ENCODE results near the gene CACNB4.
"Not testable (repeated sequence)": the region's sequence is repeated elsewhere in the genome, so short reads cannot be mapped to it uniquely, and the experiment has no call there.

The CACNB4 gene

DNA sequence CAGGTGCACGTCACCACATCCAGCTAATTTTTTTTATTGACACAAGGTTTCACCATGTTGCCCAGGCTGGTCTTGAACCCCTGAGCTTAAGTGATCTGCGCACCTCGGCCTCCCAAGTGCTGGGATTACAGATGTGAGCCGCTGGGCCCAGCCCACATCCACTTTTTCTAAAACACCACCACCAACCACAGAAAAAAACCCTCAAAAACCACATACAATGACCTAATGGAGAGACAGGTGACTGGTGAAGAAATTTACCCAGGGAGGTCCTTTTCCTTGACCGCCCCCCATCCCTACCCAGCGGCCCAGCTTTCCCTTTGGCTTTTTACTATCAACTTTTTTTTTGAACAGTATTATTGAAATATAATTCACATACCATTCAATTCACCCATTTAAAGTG lies 47.9 kb downstream of the CACNB4 start:
- no peak for DNase-seq (ENCODE audit: low spot score)

DNA sequence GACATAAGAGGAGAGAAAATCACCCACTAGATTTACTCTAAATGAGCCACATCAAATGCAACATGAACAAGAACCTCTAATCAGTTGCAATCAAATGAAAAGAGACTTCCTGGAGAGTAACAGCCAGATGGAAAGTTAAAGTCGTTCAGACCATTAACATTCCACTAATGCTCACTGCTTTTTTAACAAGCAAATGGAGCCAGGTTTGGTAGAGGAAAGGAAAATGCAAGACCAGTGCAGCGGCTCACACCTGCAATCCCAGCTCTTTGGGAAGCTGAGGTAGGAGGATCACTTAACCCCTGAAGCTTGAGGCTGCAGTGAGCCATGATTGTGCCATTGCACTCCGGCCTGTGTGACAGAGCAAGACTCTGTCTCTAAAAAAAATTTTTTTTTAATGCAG lies 48.5 kb downstream of the CACNB4 start:
- DNase-seq (ENCODE audit: low spot score) = no peak

DNA sequence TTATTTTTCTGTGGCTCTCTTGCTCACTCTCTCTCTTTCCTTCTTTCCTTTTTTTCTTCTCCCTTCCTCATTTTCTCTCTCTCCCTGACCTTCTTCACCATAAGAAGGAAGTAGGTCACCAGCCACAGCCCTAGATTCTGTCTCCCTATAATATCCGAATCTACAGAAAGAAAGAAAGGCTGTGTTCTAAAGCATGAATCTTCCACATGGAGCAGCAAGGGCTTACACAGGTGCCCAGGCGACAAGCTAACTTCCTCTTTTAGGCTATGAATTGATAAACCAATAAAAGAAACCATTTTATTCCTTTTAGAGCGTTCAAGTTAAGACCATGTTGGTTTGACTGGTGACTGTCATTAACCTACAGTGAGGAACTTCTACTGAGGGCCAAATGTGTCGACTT lies 49.3 kb downstream of the CACNB4 start:
- DNase-seq (ENCODE audit: low spot score) = no peak

DNA sequence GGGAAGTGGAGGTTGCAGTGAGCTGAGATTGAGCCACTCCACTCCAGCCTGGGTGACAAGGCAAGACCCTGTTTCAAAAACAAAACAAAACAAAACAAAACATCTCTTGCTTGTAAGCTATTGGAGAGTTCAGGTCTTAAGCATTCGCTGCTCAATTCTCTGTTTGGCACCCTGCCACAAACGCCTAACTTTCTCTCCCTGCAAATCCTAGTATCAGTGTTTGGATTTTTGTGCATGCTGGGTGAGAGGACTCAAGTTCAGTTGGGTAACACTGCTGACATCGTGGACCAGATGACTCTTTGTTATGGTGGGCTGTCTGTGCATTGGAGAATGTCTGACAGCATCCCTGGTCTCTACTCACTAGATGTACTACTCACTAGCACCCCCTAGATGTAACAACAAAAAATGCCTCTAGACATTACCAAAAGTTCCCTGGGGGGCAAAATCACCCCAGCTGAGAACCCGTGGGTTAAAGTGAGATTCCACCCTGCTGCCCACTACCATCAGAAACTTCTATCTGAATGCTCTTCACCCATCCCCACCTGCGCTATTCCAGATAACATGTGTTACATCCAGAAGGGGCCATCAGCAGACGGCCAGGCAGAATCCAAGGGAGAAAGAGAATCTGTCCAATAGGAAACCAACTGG lies 50.9 kb downstream of the CACNB4 start:
- DNase-seq (ENCODE audit: low spot score) = peak; percentile 25

DNA sequence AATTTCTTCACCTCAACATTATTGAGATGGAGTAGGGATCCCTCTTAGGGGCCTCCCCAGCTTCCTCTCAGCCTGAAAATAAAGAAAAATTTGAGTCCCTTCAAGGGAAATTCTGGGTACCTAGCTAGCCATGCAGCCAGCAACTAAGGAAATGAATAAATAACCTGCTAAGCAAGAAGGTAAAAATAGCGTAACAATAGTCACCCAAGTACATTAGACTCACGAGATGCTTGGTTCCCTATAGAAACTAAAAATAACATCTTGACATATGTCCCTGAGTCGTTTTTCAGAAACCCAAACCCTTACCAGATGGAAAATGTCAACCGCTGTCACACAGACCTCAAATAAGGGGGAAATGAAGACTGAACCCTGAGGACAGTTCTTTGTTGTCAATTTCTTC lies 51.9 kb downstream of the CACNB4 start:
- no peak for DNase-seq (ENCODE audit: low spot score)

DNA sequence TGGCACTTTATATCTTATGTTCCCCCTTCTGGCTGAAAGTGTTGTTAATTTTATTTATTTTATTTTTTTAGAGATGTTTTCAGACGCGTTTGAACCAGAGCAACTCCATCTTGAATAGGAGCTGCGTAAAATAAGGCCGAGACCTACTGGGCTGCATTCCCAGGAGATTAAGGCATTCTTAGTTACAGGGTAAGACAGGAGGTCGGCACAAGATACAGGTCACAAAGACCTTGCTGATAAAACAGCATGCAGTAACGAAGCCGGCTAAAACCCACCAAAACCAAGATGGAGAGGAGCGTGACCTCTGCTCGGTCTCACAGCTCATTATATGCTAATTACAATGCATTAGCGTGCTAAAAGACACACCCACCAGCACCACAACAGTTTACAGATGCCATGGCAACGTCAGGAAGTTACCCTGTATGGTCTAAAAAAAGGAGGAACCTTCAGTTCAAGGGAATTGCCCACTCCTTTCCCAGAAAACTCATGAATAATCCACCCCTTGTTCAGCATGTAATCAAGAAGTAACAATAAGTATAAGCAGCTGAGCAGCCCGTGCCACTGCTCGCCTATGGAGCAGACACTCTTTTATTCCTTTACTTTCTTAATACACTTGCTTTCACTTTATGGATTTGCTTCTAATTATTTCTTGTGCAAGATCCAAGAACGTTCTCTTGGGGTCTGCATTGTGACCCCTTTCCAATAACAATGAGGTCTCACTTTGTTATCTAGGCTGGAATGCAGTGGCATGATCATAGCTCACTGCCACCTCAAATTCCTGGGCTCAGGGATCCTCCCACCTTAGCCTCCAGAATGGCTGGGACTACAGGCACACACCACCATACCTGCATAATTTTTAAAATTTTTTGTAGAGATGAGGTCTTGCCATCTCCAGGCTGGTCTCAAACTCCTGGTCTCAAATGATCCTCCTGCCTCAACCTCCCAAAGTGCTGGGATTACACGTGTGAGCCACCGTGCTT lies 55.9 kb downstream of the CACNB4 start:
- no peak for DNase-seq (ENCODE audit: low spot score)

DNA sequence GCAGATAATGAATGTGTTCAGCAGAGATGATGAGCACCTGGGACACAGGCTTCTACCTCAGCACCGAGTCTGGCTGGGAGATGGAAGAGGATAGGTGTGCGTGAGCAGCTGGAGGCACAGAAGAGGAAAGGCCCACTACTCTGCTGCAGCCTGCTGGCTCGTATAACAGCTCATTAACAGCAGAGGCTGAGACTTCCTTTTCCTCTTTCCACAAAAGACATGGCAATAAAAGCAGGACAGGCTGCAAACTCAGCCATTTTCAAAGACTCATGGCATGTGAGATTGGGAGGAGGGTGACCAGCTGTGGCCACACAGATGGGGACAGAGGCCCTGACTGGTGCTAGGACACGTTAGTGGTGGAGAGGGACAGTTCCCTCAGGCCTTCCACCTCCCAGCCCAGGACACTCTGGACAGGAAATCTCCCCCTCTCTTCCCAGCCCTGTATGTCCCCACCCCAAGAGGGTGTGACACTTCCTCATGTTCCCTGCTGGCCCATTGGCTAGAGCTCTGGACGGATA lies 60.3 kb downstream of the CACNB4 start:
- no peak for DNase-seq (ENCODE audit: low spot score)

DNA sequence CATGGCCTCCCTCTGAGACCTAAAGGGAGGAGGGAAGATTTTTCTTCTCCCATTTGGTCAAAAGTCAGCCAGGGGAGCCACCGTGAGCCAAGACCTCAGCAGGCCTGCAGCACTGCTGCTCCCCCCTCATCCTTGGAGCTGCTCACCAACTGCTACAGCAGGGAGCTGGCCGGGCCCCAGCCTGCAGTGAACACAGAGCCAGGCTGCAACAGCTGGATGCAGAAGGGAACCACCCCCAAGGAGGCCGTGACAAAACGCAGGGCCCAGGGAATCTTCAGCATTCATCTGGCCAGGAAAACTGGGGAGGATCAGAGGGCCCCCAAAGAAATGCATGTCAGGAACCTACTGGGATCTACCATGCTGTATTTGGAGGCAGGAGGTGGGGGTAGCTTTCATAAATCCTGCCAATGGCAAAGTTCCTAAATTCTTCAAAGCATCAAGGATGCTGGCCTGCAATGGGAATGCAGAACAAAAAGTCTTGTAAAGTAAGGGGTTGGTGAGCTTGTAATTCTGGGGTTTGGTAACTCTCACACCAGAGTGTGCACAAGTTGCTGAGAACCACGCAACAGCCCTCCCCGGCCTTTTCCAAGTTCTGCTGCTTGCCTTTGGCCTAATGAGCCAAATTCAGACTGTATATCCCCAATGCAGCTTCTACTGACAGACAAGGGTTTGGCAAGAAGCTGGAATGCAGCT lies 61.0 kb downstream of the CACNB4 start:
- DNase-seq (ENCODE audit: low spot score) = no peak

DNA sequence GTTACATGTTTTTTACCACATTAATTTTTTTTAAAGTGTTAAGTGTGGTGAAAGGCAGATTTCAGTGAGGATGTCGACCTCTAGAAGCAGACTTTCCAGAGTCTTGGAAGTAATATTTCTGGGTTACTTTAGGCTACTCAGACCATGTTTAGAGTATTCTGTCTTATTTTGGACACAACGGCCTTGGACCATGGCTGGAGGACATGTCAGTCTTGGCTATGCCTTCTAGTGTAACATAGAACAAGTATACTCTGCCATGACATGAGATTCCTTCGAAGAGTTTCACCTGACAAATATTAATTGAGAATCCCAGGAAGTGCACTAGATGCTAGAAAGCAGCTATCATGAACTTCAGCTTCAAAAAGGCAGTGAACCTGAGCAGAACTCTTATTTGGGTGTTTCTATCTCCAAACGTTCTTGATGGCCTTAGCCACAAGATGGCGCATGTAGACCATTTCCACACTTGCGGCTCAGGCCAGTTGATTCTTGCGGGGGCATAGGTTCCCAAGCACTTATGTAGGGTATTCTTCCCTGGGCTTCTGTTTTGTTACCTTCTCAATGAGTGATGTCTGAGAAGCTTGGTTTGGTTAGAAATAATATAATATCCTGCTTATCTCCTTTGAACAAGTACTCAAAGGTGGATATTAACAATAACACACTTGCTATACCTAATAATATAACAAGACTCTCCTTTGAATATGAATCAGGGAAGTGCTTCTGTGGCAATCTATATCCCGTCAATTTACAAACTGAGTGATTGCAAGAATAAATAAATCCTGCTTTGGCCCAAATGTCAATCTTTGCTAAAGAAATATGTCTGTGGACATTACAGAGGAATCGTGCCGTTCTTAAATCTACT lies 62.0 kb downstream of the CACNB4 start:
- DNase-seq (ENCODE audit: low spot score) = peak; percentile 63

DNA sequence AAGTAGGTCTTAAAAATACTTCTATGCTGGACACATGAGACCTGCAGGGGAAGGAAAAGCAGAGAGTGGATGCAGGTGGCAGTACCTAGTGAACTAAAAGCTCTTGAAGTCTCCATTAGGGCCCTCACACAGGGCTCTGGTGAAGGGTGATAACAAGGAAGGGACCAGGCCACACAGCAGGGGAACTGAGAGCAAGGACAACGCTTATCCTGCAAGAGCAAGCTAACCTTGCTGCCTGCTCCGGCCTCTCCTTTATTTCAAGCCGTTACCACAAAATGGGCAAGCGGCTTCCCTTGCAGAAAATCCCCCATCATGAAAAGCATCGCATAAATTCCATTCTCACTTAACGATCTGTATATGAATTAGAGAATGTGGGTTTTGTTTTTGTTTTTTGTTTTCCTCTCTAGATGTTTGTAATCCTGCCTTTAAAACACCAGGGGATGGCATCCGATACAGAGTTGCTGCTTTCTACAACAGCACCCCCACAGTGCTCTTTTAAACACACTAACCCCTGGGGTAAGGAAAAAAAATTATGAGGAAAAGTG lies 64.5 kb downstream of the CACNB4 start:
- no peak for DNase-seq (ENCODE audit: low spot score)

DNA sequence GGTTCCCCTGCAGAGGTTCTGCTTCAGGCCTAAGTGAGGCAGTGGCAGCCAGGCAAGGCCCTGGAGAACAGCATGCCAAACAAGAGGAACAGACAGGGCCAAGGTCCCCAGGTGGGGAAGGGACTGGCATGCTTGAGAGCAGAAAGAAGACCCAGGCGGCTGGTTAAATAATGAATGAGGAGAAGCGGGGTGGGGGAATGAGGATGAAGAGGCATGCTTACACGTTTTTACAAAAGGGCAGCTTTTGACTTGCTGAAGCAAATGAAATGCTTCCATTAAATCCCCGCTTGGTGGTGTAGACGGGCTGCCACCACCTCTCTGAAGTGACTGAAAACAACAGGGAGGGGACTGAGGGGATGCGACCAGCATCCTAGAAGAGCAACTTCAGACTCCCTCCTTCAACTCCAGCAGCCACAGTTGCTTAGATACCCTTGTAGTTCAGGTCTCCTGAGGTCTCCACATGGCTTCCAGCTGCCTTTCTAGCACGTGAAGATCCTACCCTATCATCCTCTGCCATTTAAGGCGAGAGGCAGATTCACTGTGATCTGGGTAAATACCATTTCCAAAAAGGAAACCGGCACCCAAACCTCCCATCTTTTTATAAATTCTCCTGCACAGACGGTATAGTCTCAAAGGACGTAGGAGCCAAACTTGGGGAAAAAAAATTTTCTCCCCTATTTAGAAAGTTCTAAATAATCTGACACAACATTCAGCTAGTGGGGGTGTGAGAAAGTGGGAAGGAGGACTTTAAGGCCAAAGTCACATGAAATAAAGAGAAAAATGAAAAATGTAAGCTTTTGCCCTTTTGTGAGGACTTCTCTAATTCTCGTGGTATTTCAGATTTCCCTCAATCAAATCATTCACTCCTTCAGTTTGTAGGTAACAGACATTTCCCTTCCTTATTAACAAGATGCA lies 65.6 kb downstream of the CACNB4 start:
- DNase-seq (ENCODE audit: low spot score) = no peak

DNA sequence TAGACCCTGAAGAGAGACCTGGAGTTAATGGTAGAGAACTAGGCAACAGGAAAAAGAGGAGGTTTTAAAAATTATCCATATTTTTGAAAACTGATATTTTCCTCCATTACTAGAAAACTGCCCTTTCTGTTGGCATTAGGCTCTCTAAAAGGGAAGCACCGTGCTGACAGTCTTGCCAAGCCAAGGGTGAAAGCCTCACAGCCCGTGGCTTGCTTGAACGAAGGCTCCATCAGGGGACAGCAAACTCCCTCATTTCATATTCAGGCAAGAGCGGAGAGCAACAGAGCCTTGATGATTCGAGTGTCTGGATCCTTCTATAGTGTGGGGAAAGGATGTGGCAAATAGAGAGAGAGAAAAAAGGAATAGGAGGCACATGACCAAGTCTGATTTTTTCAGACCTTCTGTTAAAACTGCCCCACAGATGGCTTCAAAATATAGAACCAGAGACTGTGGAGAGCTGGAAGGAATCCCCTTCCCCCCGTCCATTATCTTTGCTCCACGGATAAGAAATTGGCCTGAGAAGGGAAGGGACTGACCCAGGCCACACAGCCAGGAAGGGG lies 67.0 kb downstream of the CACNB4 start:
- DNase-seq (ENCODE audit: low spot score) = no peak

DNA sequence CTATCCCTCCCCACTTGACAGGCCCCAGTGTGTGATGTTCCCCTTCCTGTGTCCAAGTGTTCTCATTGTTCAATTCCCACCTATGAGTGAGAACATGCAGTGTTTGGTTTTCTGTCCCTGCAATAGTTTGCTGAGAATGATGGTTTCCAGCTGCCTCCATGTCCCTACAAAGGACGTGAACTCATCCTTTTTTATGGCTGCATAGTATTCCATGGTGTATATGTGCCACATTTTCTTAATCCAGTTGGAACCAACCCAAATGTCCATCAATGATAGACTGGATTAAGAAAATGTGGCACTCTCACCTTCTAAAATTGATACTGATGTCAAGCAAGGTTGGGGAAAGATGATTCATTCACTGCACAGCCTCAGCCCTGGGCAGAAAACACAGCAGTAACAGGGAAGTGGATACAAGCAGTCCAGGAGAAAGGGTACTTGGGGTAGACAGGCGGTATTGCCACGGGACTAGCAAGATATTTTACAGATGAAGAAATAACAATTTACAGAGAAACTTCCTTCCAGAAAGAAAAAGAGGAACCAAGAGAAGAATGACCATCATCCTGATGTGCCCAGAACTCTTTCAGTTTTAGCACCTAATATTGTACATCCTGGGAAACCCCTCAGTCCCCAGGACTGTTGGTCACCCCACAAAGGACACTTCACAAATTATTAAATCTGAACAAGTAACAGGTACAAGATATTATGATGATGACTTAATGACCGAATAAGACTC lies 68.1 kb downstream of the CACNB4 start:
- not testable (repeated sequence) for DNase-seq (ENCODE audit: low spot score)

DNA sequence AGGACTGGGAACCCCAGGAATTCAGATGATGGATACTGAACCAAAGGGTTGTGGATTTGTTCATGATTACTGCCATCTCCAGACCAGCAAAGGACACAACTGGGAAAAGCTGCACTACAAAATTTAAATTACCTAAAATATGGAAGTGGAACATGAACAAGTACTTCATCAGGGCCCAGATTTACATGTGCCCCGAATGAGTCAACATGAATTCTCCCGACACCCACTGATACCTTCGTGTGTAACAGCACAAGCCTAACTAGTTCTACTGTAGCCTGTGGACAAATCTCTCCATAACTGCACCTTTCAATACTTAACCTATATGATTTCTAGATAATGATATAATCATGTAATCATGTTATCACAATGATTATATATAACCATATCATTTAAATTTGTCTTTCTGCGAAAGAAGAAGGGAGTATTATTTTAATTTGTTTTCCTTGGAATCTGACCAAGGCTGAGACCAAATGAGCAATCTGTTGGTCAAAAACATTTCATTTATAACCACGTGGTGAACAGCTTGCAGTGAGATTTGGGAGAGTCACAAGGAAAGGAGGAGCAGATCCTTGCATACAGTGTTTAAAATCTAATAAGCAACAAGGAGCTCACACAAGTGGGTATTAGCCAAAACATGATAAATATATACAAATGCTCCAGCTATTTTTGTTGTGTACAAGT lies 70.5 kb downstream of the CACNB4 start:
- DNase-seq (ENCODE audit: low spot score) = no peak

DNA sequence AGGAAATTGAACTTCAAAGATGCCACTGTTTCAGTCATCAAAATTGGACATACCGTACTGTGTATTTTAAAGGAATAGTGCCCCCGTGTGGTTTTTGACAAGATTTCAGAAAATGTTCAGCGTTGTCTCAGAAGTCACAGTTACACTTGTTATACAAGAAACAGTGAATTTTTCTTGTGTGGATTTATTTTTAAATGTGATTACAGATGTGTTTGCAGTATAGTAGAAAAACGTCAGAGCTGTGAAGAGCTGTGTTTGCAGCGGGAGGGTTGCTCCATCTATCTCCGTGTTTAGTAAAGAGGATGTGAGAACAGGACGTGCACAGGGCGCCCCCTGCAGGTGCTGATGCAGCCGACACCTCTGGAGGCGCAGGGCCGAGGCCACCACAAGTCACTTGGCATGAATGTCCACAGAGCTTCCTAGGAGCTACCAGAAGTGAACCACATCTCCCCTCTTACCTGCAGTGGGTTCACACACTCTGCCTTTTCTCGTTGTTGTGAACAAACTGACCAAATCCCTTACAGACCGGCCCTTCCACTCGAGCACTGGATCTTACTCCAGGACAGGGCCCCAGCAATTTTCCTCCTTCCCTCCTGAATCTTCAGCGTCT lies 73.1 kb downstream of the CACNB4 start:
- DNase-seq (ENCODE audit: low spot score) = peak; percentile 76

DNA sequence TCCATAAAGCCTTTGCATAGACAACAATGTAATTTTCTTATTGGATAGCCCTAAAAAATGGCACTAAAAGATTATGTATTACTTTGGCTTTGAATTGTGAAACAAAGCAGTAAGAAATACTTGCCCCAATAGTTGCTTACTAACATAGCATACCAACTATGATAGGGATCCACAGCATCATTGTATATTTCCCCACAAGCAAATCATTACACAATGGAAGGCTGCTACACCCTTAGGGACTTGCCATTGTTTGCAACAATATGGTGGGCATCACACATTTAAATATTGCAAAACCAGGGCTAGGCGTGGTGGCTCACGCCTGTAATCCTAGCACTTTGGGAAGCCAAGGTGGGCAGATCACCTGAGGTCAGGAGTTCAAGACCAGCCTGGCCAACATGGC lies 74.4 kb downstream of the CACNB4 start:
- DNase-seq (ENCODE audit: low spot score) = no peak

DNA sequence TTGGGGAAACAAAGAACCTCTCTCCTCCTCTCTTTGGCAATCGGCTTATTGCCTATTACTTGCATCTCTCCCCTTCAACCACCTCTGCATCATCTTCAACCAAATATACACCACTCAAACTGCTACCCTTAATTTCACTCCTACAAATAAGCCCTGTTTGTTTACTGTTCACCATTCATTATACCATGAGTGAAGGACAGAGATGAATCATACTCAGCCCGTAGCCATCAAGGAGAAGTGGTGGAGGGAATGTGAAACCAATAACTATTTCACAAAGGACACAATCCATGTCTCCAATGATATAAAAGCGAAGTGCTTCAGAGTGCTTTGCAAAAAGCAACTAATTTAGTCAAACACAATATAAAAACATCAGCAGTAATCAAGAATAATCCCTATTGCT lies 76.8 kb downstream of the CACNB4 start:
- DNase-seq (ENCODE audit: low spot score) = no peak

DNA sequence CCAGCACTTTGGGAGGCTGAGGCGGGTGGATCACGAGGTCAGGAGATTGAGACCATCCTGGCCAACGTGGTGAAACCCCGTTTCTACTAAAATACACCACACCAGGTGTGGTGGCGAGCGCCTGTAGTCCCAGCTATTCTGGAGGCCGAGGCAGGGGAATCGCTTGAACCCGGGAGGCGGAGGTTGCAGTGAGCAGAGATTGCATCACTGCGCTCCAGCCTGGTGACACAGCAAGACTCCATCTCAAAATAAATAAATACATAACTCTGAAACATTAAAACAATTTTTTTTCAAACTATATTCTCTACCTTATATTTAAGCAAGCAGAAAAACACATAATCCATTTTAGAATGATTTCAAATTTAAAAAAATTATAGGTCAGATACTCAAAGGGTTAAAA lies 77.8 kb downstream of the CACNB4 start:
- not testable (repeated sequence) for DNase-seq (ENCODE audit: low spot score)

All from activated CD4-positive, alpha-beta T cell treated with anti-CD3 and anti-CD28 coated beads, Interleukin-2, Interleukin-4, amounts not matched to agents 100 ng/mL and 50 ng/mL, durations not matched to agents 16 hours and 8 hours (primary cell).